IgD-negative memory B cell (primary cell): ENCODE results near the gene SBDS. TPM values are rescaled to one million over a fixed set of nuclear protein-coding genes. Genes with fewer than 3 reads are reported as not detected.
"Not testable (repeated sequence)": the region's sequence is repeated elsewhere in the genome, so short reads cannot be mapped to it uniquely, and the experiment has no call there.

Experiments used
- H3K27ac Mint-ChIP-seq, 3 donors: one replicate each; pipeline ENCODE4 v1.8.0; 2020 to 2022; ENCODE audit warnings: mild to moderate bottlenecking in 3 of 3, mixed read lengths in 3 of 3, moderate library complexity in 1 of 3
- H3K27me3 Mint-ChIP-seq: one replicate; pipeline ENCODE4 v1.8.0; 2021; ENCODE audit warnings: mixed read lengths
- H3K36me3 Mint-ChIP-seq: one replicate; pipeline ENCODE4 v1.8.0; 2020; ENCODE audit warnings: mild to moderate bottlenecking, mixed read lengths
- H3K4me1 Mint-ChIP-seq, 3 donors: one replicate each; pipeline ENCODE4 v1.8.0; 2020 to 2022; ENCODE audit warnings: mixed read lengths in 3 of 3, mild to moderate bottlenecking in 1 of 3
- H3K4me3 Mint-ChIP-seq, 4 donors: one replicate each; pipeline ENCODE4 v1.8.0; 2020 to 2022; ENCODE audit warnings: mild to moderate bottlenecking in 4 of 4, mixed read lengths in 4 of 4, moderate library complexity in 3 of 4
- H3K9me3 Mint-ChIP-seq, 3 donors: one replicate each; pipeline ENCODE4 v1.8.0; 2020 to 2021; ENCODE audit warnings: mixed read lengths in 3 of 3, mild to moderate bottlenecking in 1 of 3
- polyA plus RNA-seq: library from polyadenylated mRNA; unstranded; fragments of 300-500 nt; fragmentation: Illumina TruSeq; gene quantifications from one replicate; pipeline ENCODE4 v1.2.3, GENCODE V29; 2021

SBDS gene
- polyA plus RNA-seq: 66.2 TPM

GRCh38 chr7:66995050-66995776 is at the start of gene SBDS:
TSS of gene SBDS (minus strand) at chr7:66995586. CDS start at chr7:66995417, 169 bp downstream.
- not testable (repeated sequence) for H3K27me3 Mint-ChIP-seq, H3K36me3 Mint-ChIP-seq, H3K9me3 Mint-ChIP-seq
- Mint-ChIP-seq H3K4me3 (peak within 1 kb of the TSS; percentile 94 to 100 (median 98)), H3K27ac (peak within 1 kb of the TSS; percentile 92 to 100 (median 95)), H3K4me1 (peaks cover 7 to 19% (median 8%) of the 10 kb centered on the region in 3 donors)

GRCh38 chr7:67043559-67043930 is 48.2 kb upstream of the SBDS start:
- not testable (repeated sequence) for H3K27me3 Mint-ChIP-seq, H3K27ac Mint-ChIP-seq, H3K9me3 Mint-ChIP-seq, H3K4me1 Mint-ChIP-seq, H3K36me3 Mint-ChIP-seq, H3K4me3 Mint-ChIP-seq

- H3K4me3 Mint-ChIP-seq, H3K27me3 Mint-ChIP-seq, H3K9me3 Mint-ChIP-seq, H3K36me3 Mint-ChIP-seq, H3K27ac Mint-ChIP-seq, H3K4me1 Mint-ChIP-seq: not testable (repeated sequence)
Measured at GRCh38 chr7:67042781-67043558, 47.6 kb upstream of the SBDS start.

GRCh38 chr7:67040832-67041231 is 45.4 kb upstream of the SBDS start:
- not testable (repeated sequence) for H3K4me3 Mint-ChIP-seq, H3K27me3 Mint-ChIP-seq, H3K27ac Mint-ChIP-seq, H3K36me3 Mint-ChIP-seq, H3K4me1 Mint-ChIP-seq, H3K9me3 Mint-ChIP-seq

GRCh38 chr7:67036432-67037395 is 41.3 kb upstream of the SBDS start:
- not testable (repeated sequence) for H3K27me3 Mint-ChIP-seq, H3K36me3 Mint-ChIP-seq, H3K27ac Mint-ChIP-seq, H3K4me3 Mint-ChIP-seq, H3K9me3 Mint-ChIP-seq, H3K4me1 Mint-ChIP-seq

- H3K27ac Mint-ChIP-seq: no peak overlapping the region
- no peaks in the 10 kb centered on the region for H3K4me1 Mint-ChIP-seq
- peaks cover 0 to 4% (median 4%) of the 10 kb centered on the region in 3 donors for H3K9me3 Mint-ChIP-seq
- H3K4me3 Mint-ChIP-seq: no peak overlapping the region
- peaks cover 9% of the 10 kb centered on the region for H3K36me3 Mint-ChIP-seq
- no peaks in the 10 kb centered on the region for H3K27me3 Mint-ChIP-seq
Measured at GRCh38 chr7:67033251-67033650, 37.9 kb upstream of the SBDS start.

GRCh38 chr7:67031685-67032084 is 36.3 kb upstream of the SBDS start:
- H3K27me3 Mint-ChIP-seq, H3K27ac Mint-ChIP-seq, H3K9me3 Mint-ChIP-seq, H3K4me3 Mint-ChIP-seq, H3K4me1 Mint-ChIP-seq: not testable (repeated sequence)
- H3K36me3 Mint-ChIP-seq: peaks cover 11% of the 10 kb centered on the region

GRCh38 chr7:67025459-67025858 is 30.1 kb upstream of the SBDS start:
- H3K4me3 Mint-ChIP-seq, H3K9me3 Mint-ChIP-seq, H3K27ac Mint-ChIP-seq, H3K4me1 Mint-ChIP-seq, H3K27me3 Mint-ChIP-seq: not testable (repeated sequence)
- H3K36me3 Mint-ChIP-seq: peaks cover 19% of the 10 kb centered on the region

- H3K36me3 Mint-ChIP-seq: peaks cover 22% of the 10 kb centered on the region
- no peaks in the 10 kb centered on the region for H3K27me3 Mint-ChIP-seq
- no peaks in the 10 kb centered on the region for H3K9me3 Mint-ChIP-seq
- H3K27ac Mint-ChIP-seq: no peak overlapping the region
- peaks cover 0 to 4% (median 2%) of the 10 kb centered on the region in 3 donors for H3K4me1 Mint-ChIP-seq
- H3K4me3 Mint-ChIP-seq: no peak overlapping the region
Measured at GRCh38 chr7:67022511-67022910, 27.1 kb upstream of the SBDS start.

- peaks cover 0 to 4% (median 2%) of the 10 kb centered on the region in 3 donors for H3K4me1 Mint-ChIP-seq
- H3K9me3 Mint-ChIP-seq: no peaks in the 10 kb centered on the region
- peak overlapping the region in 1 of 3 donors; percentile 48 for H3K27ac Mint-ChIP-seq
- H3K27me3 Mint-ChIP-seq: no peaks in the 10 kb centered on the region
- peaks cover 20% of the 10 kb centered on the region for H3K36me3 Mint-ChIP-seq
- H3K4me3 Mint-ChIP-seq: no peak overlapping the region
Measured at GRCh38 chr7:67021260-67021659, 25.9 kb upstream of the SBDS start.

- Mint-ChIP-seq H3K4me1 (peaks cover 0 to 4% (median 2%) of the 10 kb centered on the region in 3 donors), H3K9me3 (no peaks in the 10 kb centered on the region), H3K36me3 (peaks cover 18% of the 10 kb centered on the region), H3K4me3 (no peak overlapping the region), H3K27ac (no peak overlapping the region), H3K27me3 (no peaks in the 10 kb centered on the region)
Measured at GRCh38 chr7:67019562-67020390, 24.4 kb upstream of the SBDS start.

GRCh38 chr7:67018940-67019339 is 23.6 kb upstream of the SBDS start:
- H3K36me3 Mint-ChIP-seq: peaks cover 15% of the 10 kb centered on the region
- H3K9me3 Mint-ChIP-seq: no peaks in the 10 kb centered on the region
- peaks cover 0 to 4% (median 2%) of the 10 kb centered on the region in 3 donors for H3K4me1 Mint-ChIP-seq
- no peak overlapping the region for H3K4me3 Mint-ChIP-seq
- no peaks in the 10 kb centered on the region for H3K27me3 Mint-ChIP-seq
- peak overlapping the region in 1 of 3 donors; percentile 47 for H3K27ac Mint-ChIP-seq

GRCh38 chr7:67017971-67018370 is 22.6 kb upstream of the SBDS start:
- H3K27ac Mint-ChIP-seq: peak overlapping the region in 2 of 3 donors; percentile 47 to 59
- H3K36me3 Mint-ChIP-seq: peaks cover 13% of the 10 kb centered on the region
- H3K27me3 Mint-ChIP-seq, H3K4me3 Mint-ChIP-seq, H3K4me1 Mint-ChIP-seq, H3K9me3 Mint-ChIP-seq: not testable (repeated sequence)

GRCh38 chr7:67014076-67014622 is 18.8 kb upstream of the SBDS start:
- not testable (repeated sequence) for H3K4me1 Mint-ChIP-seq, H3K27ac Mint-ChIP-seq, H3K36me3 Mint-ChIP-seq, H3K9me3 Mint-ChIP-seq, H3K27me3 Mint-ChIP-seq, H3K4me3 Mint-ChIP-seq
